A673 (cell line): Measurements from ENCODE around the gene RNF167.

Source experiments
- CTCF ChIP-seq: fragments of 300-800, 200-600 bp; sonication (generic); conservative IDR thresholded peaks from 2 replicates; pipeline ENCODE4 v1.5.1; 2017; ENCODE audit warnings: low read depth, mild to moderate bottlenecking, antibody characterized with exemption, low read length, moderate library complexity, mixed read lengths
- EZH2 ChIP-seq: fragments of 200-600 bp; sonication (generic); IDR thresholded peaks from 2 replicates; pipeline ENCODE4 v1.6.1; 2017; ENCODE audit warnings: borderline replicate concordance, low read depth, mild to moderate bottlenecking, mixed read lengths, antibody characterized with exemption, low read length; ENCODE audit not compliant: poor library complexity, severe bottlenecking

- TF ChIP-seq CTCF (no peak), EZH2 (no peak)
Observed at GRCh38 chr17:4960279-4960922, 20.3 kb downstream of the RNF167 start.
